ENCODE measurements around the gene CCR6.

Gene CCR6

GRCh38 chr6:167150941-167151549, 28.1 kb downstream of the CCR6 start:
- no peaks in the 10 kb centered on the region for H3K9me3 ChIP-seq (ENCODE audit: control insufficient read depth, low read depth, low read length)
- H3K27ac ChIP-seq (ENCODE audit: low read length), result no peak overlapping the region
- H3K36me3 ChIP-seq (ENCODE audit: control insufficient read depth, low read depth, low read length), result no peaks in the 10 kb centered on the region
- peaks cover 35% of the 10 kb centered on the region for H3K4me1 ChIP-seq (ENCODE audit: control insufficient read depth, low read depth, low read length)
- no peak overlapping the region for H3K9ac ChIP-seq (ENCODE audit: low read length)
- H3K27me3 ChIP-seq (ENCODE audit: control insufficient read depth, insufficient read depth, low read length), result peaks cover 13% of the 10 kb centered on the region
- no peak overlapping the region for H3K4me3 ChIP-seq (ENCODE audit: low read length)

- H3K36me3 ChIP-seq (ENCODE audit: control insufficient read depth, low read depth, low read length), result no peaks in the 10 kb centered on the region
- peaks cover 29% of the 10 kb centered on the region for H3K4me1 ChIP-seq (ENCODE audit: control insufficient read depth, low read depth, low read length)
- H3K27me3 ChIP-seq (ENCODE audit: control insufficient read depth, insufficient read depth, low read length), result peaks cover 13% of the 10 kb centered on the region
- H3K9me3 ChIP-seq (ENCODE audit: control insufficient read depth, low read depth, low read length), result no peaks in the 10 kb centered on the region
- no peak overlapping the region for H3K9ac ChIP-seq (ENCODE audit: low read length)
- H3K4me3 ChIP-seq (ENCODE audit: low read length), result no peak overlapping the region
- H3K27ac ChIP-seq (ENCODE audit: low read length), result peak overlapping the region; percentile 17
Observed at GRCh38 chr6:167151648-167152047, 28.8 kb downstream of the CCR6 start.

- Histone ChIP-seq H3K36me3 (ENCODE audit: control insufficient read depth, low read depth, low read length) (no peaks in the 10 kb centered on the region), H3K4me1 (ENCODE audit: control insufficient read depth, low read depth, low read length) (peaks cover 19% of the 10 kb centered on the region), H3K27me3 (ENCODE audit: control insufficient read depth, insufficient read depth, low read length) (peaks cover 13% of the 10 kb centered on the region), H3K4me3 (ENCODE audit: low read length) (no peak overlapping the region), H3K27ac (ENCODE audit: low read length) (no peak overlapping the region), H3K9ac (ENCODE audit: low read length) (no peak overlapping the region), H3K9me3 (ENCODE audit: control insufficient read depth, low read depth, low read length) (no peaks in the 10 kb centered on the region)
Observed at GRCh38 chr6:167152862-167153261, 30.0 kb downstream of the CCR6 start.

- H3K27me3 ChIP-seq (ENCODE audit: control insufficient read depth, insufficient read depth, low read length), result peaks cover 6% of the 10 kb centered on the region
- no peak overlapping the region for H3K4me3 ChIP-seq (ENCODE audit: low read length)
- H3K4me1 ChIP-seq (ENCODE audit: control insufficient read depth, low read depth, low read length), result peaks cover 15% of the 10 kb centered on the region
Observed at GRCh38 chr6:167153521-167153959, 30.6 kb downstream of the CCR6 start.

GRCh38 chr6:167154291-167154690, 31.4 kb downstream of the CCR6 start:
- Histone ChIP-seq H3K36me3 (ENCODE audit: control insufficient read depth, low read depth, low read length) (no peaks in the 10 kb centered on the region), H3K4me1 (ENCODE audit: control insufficient read depth, low read depth, low read length) (peaks cover 15% of the 10 kb centered on the region), H3K27ac (ENCODE audit: low read length) (no peak overlapping the region), H3K9me3 (ENCODE audit: control insufficient read depth, low read depth, low read length) (no peaks in the 10 kb centered on the region), H3K4me3 (ENCODE audit: low read length) (no peak overlapping the region), H3K27me3 (ENCODE audit: control insufficient read depth, insufficient read depth, low read length) (peaks cover under 1% of the 10 kb centered on the region), H3K9ac (ENCODE audit: low read length) (no peak overlapping the region)

More at GRCh38 chr6:167153521-167153959, 30.6 kb downstream of the CCR6 start:
- Histone ChIP-seq H3K9me3 (ENCODE audit: control insufficient read depth, low read depth, low read length) (no peaks in the 10 kb centered on the region), H3K27ac (ENCODE audit: low read length) (no peak overlapping the region), H3K9ac (ENCODE audit: low read length) (no peak overlapping the region), H3K36me3 (ENCODE audit: control insufficient read depth, low read depth, low read length) (no peaks in the 10 kb centered on the region)

- H3K36me3 ChIP-seq (ENCODE audit: control insufficient read depth, low read depth, low read length), result no peaks in the 10 kb centered on the region
- no peak overlapping the region for H3K4me3 ChIP-seq (ENCODE audit: low read length)
- H3K9ac ChIP-seq (ENCODE audit: low read length), result no peak overlapping the region
- peaks cover 15% of the 10 kb centered on the region for H3K4me1 ChIP-seq (ENCODE audit: control insufficient read depth, low read depth, low read length)
- no peaks in the 10 kb centered on the region for H3K9me3 ChIP-seq (ENCODE audit: control insufficient read depth, low read depth, low read length)
- no peak overlapping the region for H3K27ac ChIP-seq (ENCODE audit: low read length)
- H3K27me3 ChIP-seq (ENCODE audit: control insufficient read depth, insufficient read depth, low read length), result no peaks in the 10 kb centered on the region
Observed at GRCh38 chr6:167154895-167155294, 32.0 kb downstream of the CCR6 start.

- Histone ChIP-seq H3K36me3 (ENCODE audit: control insufficient read depth, low read depth, low read length) (no peaks in the 10 kb centered on the region), H3K4me3 (ENCODE audit: low read length) (no peak overlapping the region), H3K27me3 (ENCODE audit: control insufficient read depth, insufficient read depth, low read length) (no peaks in the 10 kb centered on the region), H3K9ac (ENCODE audit: low read length) (no peak overlapping the region), H3K4me1 (ENCODE audit: control insufficient read depth, low read depth, low read length) (peaks cover 5% of the 10 kb centered on the region), H3K27ac (ENCODE audit: low read length) (no peak overlapping the region), H3K9me3 (ENCODE audit: control insufficient read depth, low read depth, low read length) (no peaks in the 10 kb centered on the region)
Observed at GRCh38 chr6:167157414-167157813, 34.5 kb downstream of the CCR6 start.

- no peaks in the 10 kb centered on the region for H3K36me3 ChIP-seq (ENCODE audit: control insufficient read depth, low read depth, low read length)
- H3K27me3 ChIP-seq (ENCODE audit: control insufficient read depth, insufficient read depth, low read length), result no peaks in the 10 kb centered on the region
- H3K4me1 ChIP-seq (ENCODE audit: control insufficient read depth, low read depth, low read length), result peaks cover 9% of the 10 kb centered on the region
- no peak within 1 kb of the TSS for H3K4me3 ChIP-seq (ENCODE audit: low read length)
- H3K27ac ChIP-seq (ENCODE audit: low read length), result no peak within 1 kb of the TSS
- H3K9ac ChIP-seq (ENCODE audit: low read length), result no peak within 1 kb of the TSS
- no peaks in the 10 kb centered on the region for H3K9me3 ChIP-seq (ENCODE audit: control insufficient read depth, low read depth, low read length)
Observed at GRCh38 chr6:167157863-167158262, 35.0 kb downstream of the CCR6 start, which contains the start of gene GPR31. Gene GPR31 (minus strand): TSS chr6:167157980. CDS start chr6:167157831, 149 bp downstream.

GRCh38 chr6:167161851-167162467, 39.1 kb downstream of the CCR6 start:
- Histone ChIP-seq H3K4me3 (ENCODE audit: low read length) (no peak overlapping the region), H3K9me3 (ENCODE audit: control insufficient read depth, low read depth, low read length) (no peaks in the 10 kb centered on the region), H3K27ac (ENCODE audit: low read length) (no peak overlapping the region), H3K9ac (ENCODE audit: low read length) (no peak overlapping the region), H3K36me3 (ENCODE audit: control insufficient read depth, low read depth, low read length) (no peaks in the 10 kb centered on the region), H3K4me1 (ENCODE audit: control insufficient read depth, low read depth, low read length) (peaks cover 37% of the 10 kb centered on the region), H3K27me3 (ENCODE audit: control insufficient read depth, insufficient read depth, low read length) (no peaks in the 10 kb centered on the region)

GRCh38 chr6:167162591-167162990, 39.7 kb downstream of the CCR6 start:
- H3K9ac ChIP-seq (ENCODE audit: low read length), result peak overlapping the region; percentile 31
- no peaks in the 10 kb centered on the region for H3K36me3 ChIP-seq (ENCODE audit: control insufficient read depth, low read depth, low read length)
- H3K27ac ChIP-seq (ENCODE audit: low read length), result peak overlapping the region; percentile 87
- H3K4me1 ChIP-seq (ENCODE audit: control insufficient read depth, low read depth, low read length), result peaks cover 37% of the 10 kb centered on the region
- H3K9me3 ChIP-seq (ENCODE audit: control insufficient read depth, low read depth, low read length), result no peaks in the 10 kb centered on the region
- H3K4me3 ChIP-seq (ENCODE audit: low read length), result no peak overlapping the region
- H3K27me3 ChIP-seq (ENCODE audit: control insufficient read depth, insufficient read depth, low read length), result no peaks in the 10 kb centered on the region

- Histone ChIP-seq H3K9me3 (ENCODE audit: control insufficient read depth, low read depth, low read length) (no peaks in the 10 kb centered on the region), H3K36me3 (ENCODE audit: control insufficient read depth, low read depth, low read length) (no peaks in the 10 kb centered on the region), H3K9ac (ENCODE audit: low read length) (peak overlapping the region; percentile 45), H3K27ac (ENCODE audit: low read length) (peak overlapping the region; percentile 87), H3K4me3 (ENCODE audit: low read length) (peak overlapping the region; percentile 47), H3K4me1 (ENCODE audit: control insufficient read depth, low read depth, low read length) (peaks cover 37% of the 10 kb centered on the region), H3K27me3 (ENCODE audit: control insufficient read depth, insufficient read depth, low read length) (no peaks in the 10 kb centered on the region)
Observed at GRCh38 chr6:167163476-167164011, 40.6 kb downstream of the CCR6 start.

GRCh38 chr6:167164261-167164660, 41.4 kb downstream of the CCR6 start:
- peak overlapping the region; percentile 45 for H3K9ac ChIP-seq (ENCODE audit: low read length)
- peak overlapping the region; percentile 87 for H3K27ac ChIP-seq (ENCODE audit: low read length)
- no peak overlapping the region for H3K4me3 ChIP-seq (ENCODE audit: low read length)

More at GRCh38 chr6:167164261-167164660, 41.4 kb downstream of the CCR6 start:
- peaks cover 37% of the 10 kb centered on the region for H3K4me1 ChIP-seq (ENCODE audit: control insufficient read depth, low read depth, low read length)
- H3K36me3 ChIP-seq (ENCODE audit: control insufficient read depth, low read depth, low read length), result no peaks in the 10 kb centered on the region
- H3K9me3 ChIP-seq (ENCODE audit: control insufficient read depth, low read depth, low read length), result no peaks in the 10 kb centered on the region
- no peaks in the 10 kb centered on the region for H3K27me3 ChIP-seq (ENCODE audit: control insufficient read depth, insufficient read depth, low read length)

Measured in iPS-18a (cell line).